DMS79 (cell line): Measurements from ENCODE around the gene MACROD2.

Source experiments
- DNase-seq: peaks from one replicate; lab custom pipeline; 2025; lab: John Stamatoyannopoulos, UW

MACROD2 gene

DNA sequence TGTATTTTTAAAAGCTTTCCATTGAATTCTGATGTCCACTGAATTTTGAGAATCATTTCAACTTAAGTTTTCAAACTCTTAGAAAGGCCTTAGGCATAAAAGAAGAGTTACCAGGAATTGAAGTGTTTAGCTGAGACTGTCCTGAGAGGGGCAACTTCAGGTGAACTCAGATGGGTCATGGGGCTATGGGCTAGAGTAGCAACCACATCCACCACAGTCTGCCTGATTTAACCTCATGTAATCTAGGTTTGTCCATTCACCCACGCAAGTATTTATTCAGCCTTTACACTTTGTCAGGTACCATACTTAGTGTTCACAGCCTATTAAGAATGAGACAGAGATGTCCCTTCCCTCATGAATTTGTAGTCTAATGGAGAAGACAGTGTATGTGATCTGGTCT lies 2076.9 kb downstream of the MACROD2 start:
- no peak for DNase-seq

DNA sequence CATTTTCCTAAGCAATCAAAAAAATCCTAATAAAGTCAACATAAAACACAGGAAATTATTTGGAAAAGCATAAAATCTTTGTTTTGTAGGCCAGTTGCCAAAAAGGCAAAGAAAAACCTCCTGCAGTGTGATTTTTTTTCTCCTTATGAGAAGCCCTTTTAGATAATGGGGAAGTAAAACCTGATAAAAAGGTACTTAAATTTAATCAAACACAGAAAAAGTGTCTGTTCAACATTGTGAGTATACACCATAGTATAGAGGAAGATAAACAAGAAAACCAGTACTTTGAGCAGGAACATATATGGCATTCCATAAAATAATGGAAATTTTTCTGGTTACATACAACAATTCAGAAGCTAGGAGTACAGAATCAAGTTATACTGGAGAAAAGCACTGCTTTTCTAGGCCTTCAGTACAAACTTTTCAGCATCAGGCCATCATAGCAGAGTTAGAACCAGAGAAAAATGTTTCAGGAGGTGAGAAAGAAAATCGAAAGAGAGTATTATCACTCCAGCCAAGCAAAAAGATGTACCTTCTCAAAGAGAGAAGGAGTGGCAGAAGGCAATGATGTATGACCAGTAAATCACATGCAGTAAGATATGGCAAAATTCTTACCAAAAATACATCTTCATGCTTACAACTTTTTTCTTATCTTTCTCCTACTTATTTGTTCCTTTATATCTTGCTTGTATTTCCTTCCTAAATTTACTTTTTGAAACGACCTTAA lies 2083.0 kb downstream of the MACROD2 start:
- no peak for DNase-seq

DNA sequence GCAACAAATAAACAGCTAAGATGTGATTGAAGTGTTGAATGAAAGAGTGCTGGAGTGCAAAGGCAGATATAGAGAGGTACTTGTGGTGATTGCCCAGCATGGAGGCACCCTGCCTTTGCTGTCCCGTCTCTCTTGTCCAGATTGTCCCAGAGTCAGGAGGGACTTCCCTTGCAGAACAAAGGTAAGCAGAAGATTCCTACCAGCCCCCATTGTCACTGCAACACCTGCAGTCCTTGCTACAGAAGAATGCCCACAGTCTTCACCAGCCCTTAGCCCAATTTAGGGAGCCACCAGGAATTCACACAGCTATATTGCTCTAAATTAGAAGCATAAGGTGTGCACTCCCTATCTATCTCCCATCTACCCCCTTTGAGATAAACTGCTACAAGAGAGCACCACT lies 2086.1 kb downstream of the MACROD2 start:
- DNase-seq, result no peak

GRCh38 chr20:16082051-16082550 lies 2086.8 kb downstream of the MACROD2 start:
- no peak for DNase-seq

DNA sequence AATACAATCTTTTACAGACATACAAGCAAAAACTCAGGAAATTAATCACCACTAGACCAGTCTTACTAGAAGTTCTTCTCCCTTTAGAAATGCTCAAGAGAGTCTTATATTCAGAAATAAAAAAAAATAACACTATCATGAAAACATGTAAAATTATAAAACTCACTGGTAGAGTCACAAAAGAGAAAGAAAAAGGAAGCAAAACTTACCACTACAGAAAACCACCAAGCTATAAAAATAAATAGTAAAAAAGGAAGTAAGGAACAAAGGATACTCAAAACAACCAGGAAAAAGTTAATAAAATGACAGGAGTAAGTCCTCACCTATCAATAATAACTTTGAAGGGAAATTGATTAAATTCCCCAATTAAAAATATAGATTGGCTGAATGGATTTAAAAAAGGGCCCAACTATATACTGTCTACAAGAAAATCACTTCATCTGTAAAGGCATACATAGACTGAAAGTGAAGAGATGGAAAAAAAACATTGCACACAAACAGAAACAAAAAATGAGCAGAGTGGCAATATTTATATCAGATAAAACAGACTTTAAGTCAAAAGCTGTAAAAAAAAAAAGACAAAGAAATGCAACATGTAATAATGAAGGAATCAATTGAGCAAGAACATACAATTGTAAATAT lies 2088.4 kb downstream of the MACROD2 start:
- no peak for DNase-seq

DNA sequence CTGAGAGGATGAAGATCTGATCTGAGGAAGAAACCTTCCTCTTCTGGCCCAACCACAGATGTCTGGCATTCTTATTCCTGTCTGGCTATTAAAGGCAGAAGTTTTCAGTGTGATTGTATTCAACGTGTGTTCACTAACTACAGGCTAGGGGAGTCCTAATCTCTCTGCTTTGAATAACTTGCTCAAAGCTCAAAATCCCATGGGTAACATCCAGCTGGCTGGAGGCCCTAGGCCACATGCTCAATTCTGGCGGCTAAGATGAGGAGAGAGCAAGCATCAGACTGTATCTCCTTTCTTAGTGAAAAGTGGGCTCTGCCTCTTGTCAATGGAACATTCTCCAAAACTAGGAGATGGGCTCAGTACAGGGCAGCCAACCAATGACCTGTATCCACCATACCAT lies 2099.9 kb downstream of the MACROD2 start:
- no peak for DNase-seq

- DNase-seq, result peak; percentile 24
These were observed 2101.5 kb downstream of the MACROD2 start for GRCh38 chr20:16096756-16097326.

DNA sequence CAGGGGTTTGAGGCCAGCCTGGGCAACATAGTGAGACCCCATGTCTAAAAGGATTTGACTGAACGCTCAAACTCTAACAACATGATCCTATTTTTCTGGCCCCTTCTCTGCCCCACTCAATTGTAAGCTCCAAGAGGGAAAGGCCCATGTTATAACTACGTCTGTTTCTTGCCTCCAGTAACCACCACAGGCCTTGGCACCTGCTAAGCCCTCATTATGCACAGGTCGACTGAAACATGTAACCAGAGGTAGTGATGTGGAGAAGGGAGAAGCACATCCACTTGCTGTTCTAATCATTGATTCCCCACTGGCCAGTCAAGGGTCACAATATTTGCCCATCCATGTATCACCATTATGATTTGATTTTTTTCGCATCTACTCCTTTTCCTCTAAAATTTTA lies 2102.5 kb downstream of the MACROD2 start:
- DNase-seq, result no peak

GRCh38 chr20:16098890-16099639 lies 2103.7 kb downstream of the MACROD2 start:
- no peak for DNase-seq

DNA sequence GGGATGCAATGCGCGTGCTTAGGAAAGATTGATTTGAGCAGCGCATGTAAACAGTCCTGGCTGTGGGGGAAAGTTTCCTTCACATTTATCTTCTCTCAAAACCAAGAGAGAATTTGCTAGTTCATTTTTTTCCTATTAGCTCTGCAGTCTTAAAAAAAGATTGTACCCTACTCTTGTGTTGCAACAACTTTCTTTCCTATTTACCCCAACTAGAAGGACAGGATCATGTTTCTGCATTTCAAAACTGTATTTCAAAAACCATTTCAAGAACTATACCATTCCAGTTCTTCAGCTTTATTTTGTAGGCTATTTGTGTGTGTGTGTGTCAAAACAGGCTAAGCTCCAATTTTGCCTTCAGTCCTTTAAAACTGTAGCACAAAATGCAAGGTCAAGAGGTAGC lies 2104.8 kb downstream of the MACROD2 start:
- DNase-seq, result no peak

- DNase-seq, result no peak
These were observed 2105.5 kb downstream of the MACROD2 start for GRCh38 chr20:16100767-16101166.
